CD4-positive, alpha-beta T cell (primary cell): ENCODE results near the gene SND1. TPM values are rescaled to one million over a fixed set of nuclear protein-coding genes. Genes with fewer than 3 reads are reported as not detected.

Experiments
- ATAC-seq: fragments of 200-7000 bp; cut with Tn5 transposase; one replicate; pipeline ENCODE4 v1.10.0; 2022; ENCODE audit warnings: mild to moderate bottlenecking; ENCODE audit not compliant: poor library complexity
- CTCF ChIA-PET: fragments of 350-600 bp; sonication (Branson Sonifier 250); formaldehyde crosslinking; loops from one replicate; lab custom pipeline; 2021; ENCODE audit warnings: antibody characterized with exemption, inconsistent platforms; lab: Charles Lee
- POLR2A ChIA-PET: fragments of 350-600 bp; sonication (Branson Sonifier 250); formaldehyde crosslinking; loops from one replicate; lab custom pipeline; 2021; ENCODE audit warnings: antibody characterized with exemption, inconsistent platforms; lab: Charles Lee
- DNase-seq, 14 experiments: peaks; one replicate each; pipeline ENCODE4 v3.0.0-alpha.2; 2013 to 2020; ENCODE audit warnings: mixed read lengths in 2 of 14
- H3K27ac ChIP-seq, 2 donors: one replicate each; pipeline versions ENCODE4 v1.5.1 to v1.7.0; 2013; ENCODE audit warnings: low read length in 2 of 2, low read depth in 1 of 2, mild to moderate bottlenecking in 1 of 2
- H3K27me3 ChIP-seq, 2 experiments: 1 replicate in 1 of 2; 2 replicates in 1 of 2; pipeline versions ENCODE4 v1.6.1 to v1.7.0; 2013; ENCODE audit warnings: low read length in 2 of 2, control low read depth in 1 of 2, mild to moderate bottlenecking in 1 of 2, moderate library complexity in 1 of 2; ENCODE audit not compliant: insufficient read depth in 2 of 2, control insufficient read depth in 1 of 2
- H3K36me3 ChIP-seq: one replicate; pipeline ENCODE4 v1.6.1; 2013; ENCODE audit warnings: low read length, control low read depth; ENCODE audit not compliant: insufficient read depth
- H3K4me1 ChIP-seq: one replicate; pipeline ENCODE4 v1.6.1; 2013; ENCODE audit warnings: low read length, control low read depth; ENCODE audit not compliant: insufficient read depth
- H3K4me3 ChIP-seq: one replicate; pipeline ENCODE4 v1.5.1; 2013; ENCODE audit warnings: mild to moderate bottlenecking, low read length, moderate library complexity
- H3K9me3 ChIP-seq, 2 experiments: 1 replicate in 1 of 2; 2 replicates in 1 of 2; pipeline versions ENCODE4 v1.6.1 to v1.7.0; 2013; ENCODE audit warnings: low read length in 2 of 2, mild to moderate bottlenecking in 2 of 2, control low read depth in 1 of 2, moderate library complexity in 1 of 2; ENCODE audit not compliant: control insufficient read depth in 1 of 2, insufficient read depth in 1 of 2
- H3K27ac Mint-ChIP-seq: one replicate; pipeline ENCODE4 v1.8.0; 2020; ENCODE audit warnings: mixed read lengths
- H3K27me3 Mint-ChIP-seq: one replicate; pipeline ENCODE4 v1.8.0; 2021; ENCODE audit warnings: mixed read lengths
- H3K36me3 Mint-ChIP-seq: one replicate; pipeline ENCODE4 v1.8.0; 2021; ENCODE audit warnings: low read depth, mixed read lengths
- H3K4me1 Mint-ChIP-seq: one replicate; pipeline ENCODE4 v1.8.0; 2021; ENCODE audit warnings: low read depth, mixed read lengths
- H3K4me3 Mint-ChIP-seq: one replicate; pipeline ENCODE4 v1.8.0; 2020; ENCODE audit warnings: mild to moderate bottlenecking, mixed read lengths
- H3K9me3 Mint-ChIP-seq: one replicate; pipeline ENCODE4 v1.8.0; 2020; ENCODE audit warnings: mixed read lengths
- CTCF ChIP-seq: fragments of 200-600 bp; IDR thresholded peaks from one replicate; pipeline ENCODE4 v1.8.0; 2022; ENCODE audit warnings: antibody characterized with exemption, mild to moderate bottlenecking
- intact Hi-C, 2 experiments: fragments of 100-400 bp; cut with DNase I in 1 of 2; cut with micrococcal nuclease in 1 of 2; formaldehyde crosslinking; loops; one replicate each; pipeline versions ENCODE4 v1.15.1 to v1.9.0; 2023 to 2025; cut with DNase I, micrococcal nuclease
- total RNA-seq, 174 experiments: library from RNA in 2 of 174; stranded (reverse) in 2 of 174; gene quantifications; one replicate each; pipeline ENCODE4 v1.2.3 and lab custom pipeline; 2021 to 2026

SND1 gene
- total RNA-seq, 2 experiments from 2014 or later, result 104 to 113 TPM

- peaks cover 2% of the 10 kb centered on the region for H3K4me1 ChIP-seq
- intact Hi-C loops, result no loop called here
- Mint-ChIP-seq H3K9me3 (no peaks in the 10 kb centered on the region), H3K4me1 (peaks cover 36% of the 10 kb centered on the region), H3K27ac (no peak overlapping the region), H3K4me3 (no peak overlapping the region), H3K27me3 (no peaks in the 10 kb centered on the region), H3K36me3 (no peaks in the 10 kb centered on the region)
- ChIA-PET CTCF (interaction anchor here (1.1 kb wide), 1 partner anchor 16 kb away, joined by 4 read pairs; no protein-coding TSS in a partner anchor), POLR2A (no interaction called here)
- DNase-seq (no peak), ATAC-seq (no peak)
- H3K36me3 ChIP-seq, result no peaks in the 10 kb centered on the region
- H3K27me3 ChIP-seq, result no peaks in the 10 kb centered on the region
- no peak overlapping the region for H3K27ac ChIP-seq
- no peak overlapping the region for H3K4me3 ChIP-seq
- no peaks in the 10 kb centered on the region for H3K9me3 ChIP-seq
- TF ChIP-seq CTCF, result no peak
Measured at GRCh38 chr7:127793582-127793981, 141.6 kb downstream of the SND1 start.

- ATAC-seq, result no peak
- Histone ChIP-seq H3K27ac (no peak overlapping the region), H3K27me3 (no peaks in the 10 kb centered on the region), H3K36me3 (no peaks in the 10 kb centered on the region), H3K4me1 (peaks cover 8% of the 10 kb centered on the region), H3K4me3 (no peak overlapping the region), H3K9me3 (no peaks in the 10 kb centered on the region)
- H3K4me3 Mint-ChIP-seq, result no peak overlapping the region
- POLR2A ChIA-PET, result no interaction called here
- CTCF ChIA-PET, result no interaction called here
- H3K9me3 Mint-ChIP-seq, result no peaks in the 10 kb centered on the region
- no peaks in the 10 kb centered on the region for H3K27me3 Mint-ChIP-seq
- no peak overlapping the region for H3K27ac Mint-ChIP-seq
- no peaks in the 10 kb centered on the region for H3K36me3 Mint-ChIP-seq
- TF ChIP-seq CTCF, result no peak
- intact Hi-C loops, result loop anchor here in 1 of 2 experiments (2.0 kb wide), 1 partner anchor 41 kb away; no protein-coding TSS in a partner anchor
- H3K4me1 Mint-ChIP-seq, result peaks cover 35% of the 10 kb centered on the region
- no peak for DNase-seq
Measured at GRCh38 chr7:127794136-127794535, 142.1 kb downstream of the SND1 start.

- H3K27me3 ChIP-seq, result no peaks in the 10 kb centered on the region
- no peak overlapping the region for H3K4me3 Mint-ChIP-seq
- no peaks in the 10 kb centered on the region for H3K9me3 Mint-ChIP-seq
- no peak for DNase-seq
- ChIA-PET CTCF (interaction anchor here (1.1 kb wide), 1 partner anchor 8 kb away, joined by 3 read pairs; no protein-coding TSS in a partner anchor), POLR2A (no interaction called here)
- H3K9me3 ChIP-seq, result no peaks in the 10 kb centered on the region
- no peak for TF ChIP-seq CTCF
- no peak for ATAC-seq
- peaks cover 8% of the 10 kb centered on the region for H3K4me1 ChIP-seq
- no peak overlapping the region for H3K27ac ChIP-seq
- no peaks in the 10 kb centered on the region for H3K27me3 Mint-ChIP-seq
- no peak overlapping the region for H3K4me3 ChIP-seq
- H3K4me1 Mint-ChIP-seq, result peaks cover 35% of the 10 kb centered on the region
- H3K36me3 ChIP-seq, result no peaks in the 10 kb centered on the region
- H3K27ac Mint-ChIP-seq, result no peak overlapping the region
- H3K36me3 Mint-ChIP-seq, result no peaks in the 10 kb centered on the region
- intact Hi-C loops, result loop anchor here in 1 of 2 experiments (2.0 kb wide), 1 partner anchor 40 kb away; no protein-coding TSS in a partner anchor
Measured at GRCh38 chr7:127794551-127794950, 142.6 kb downstream of the SND1 start.
